DND-41 (cell line): ENCODE data around the gene PITHD1.

Experiments
- CTCF ChIP-seq: IDR thresholded peaks from 2 replicates; pipeline ENCODE4 v1.5.1; 2012; ENCODE audit warnings: borderline replicate concordance, low read length, moderate library complexity, mild to moderate bottlenecking; ENCODE audit not compliant: poor library complexity, severe bottlenecking; ENCODE audit errors: extremely low read depth
- EZH2 ChIP-seq: IDR thresholded peaks from 3 replicates; pipeline ENCODE4 v1.6.1; 2012; ENCODE audit warnings: borderline replicate concordance, low read depth, mild to moderate bottlenecking, moderate library complexity, low read length, inconsistent platforms; ENCODE audit not compliant: severe bottlenecking

GRCh38 chr1:23809751-23810171, 31.5 kb downstream of the PITHD1 start:
- peak; percentile 96 for TF ChIP-seq CTCF
- TF ChIP-seq EZH2 = no peak
